Uterus (tissue), 4 donors: ENCODE results near the gene LLGL1. TPM values are rescaled to one million over a fixed set of nuclear protein-coding genes. Genes with fewer than 3 reads are reported as not detected.

Experiments
- DNase-seq, 2 donors: peaks; one replicate each; pipeline ENCODE4 v3.0.0-alpha.2; 2019 to 2020
- H3K27ac ChIP-seq, 2 donors: fragments of 200-600 bp; sonication (generic); 1 replicate in 1 of 2; 2 replicates in 1 of 2; pipeline ENCODE4 v1.5.1; 2016 to 2018
- H3K27me3 ChIP-seq, 2 donors: fragments of 200-600 bp; sonication (generic); one replicate each; pipeline ENCODE4 v1.5.1; 2018 to 2019; ENCODE audit warnings: control low read depth in 1 of 2
- H3K36me3 ChIP-seq, 2 donors: fragments of 200-600 bp; sonication (generic); one replicate each; pipeline ENCODE4 v1.5.1; 2019; ENCODE audit warnings: control low read depth in 1 of 2
- H3K4me1 ChIP-seq, 2 donors: fragments of 200-600 bp; sonication (generic); one replicate each; pipeline ENCODE4 v1.5.1; 2018 to 2019; ENCODE audit warnings: control low read depth in 1 of 2
- H3K4me3 ChIP-seq, 2 donors: fragments of 200-600 bp; sonication (generic); 1 replicate in 1 of 2; 2 replicates in 1 of 2; pipeline ENCODE4 v1.5.1; 2018 to 2019; ENCODE audit warnings: mild to moderate bottlenecking in 1 of 2
- H3K9me3 ChIP-seq, 2 donors: fragments of 200-600 bp; sonication (generic); one replicate each; pipeline ENCODE4 v1.5.1; 2019; ENCODE audit warnings: control low read depth in 1 of 2
- CTCF ChIP-seq, 4 experiments: fragments of 200-600 bp in 2 of 4; fragments of 450-650 bp in 2 of 4; sonication (generic) in 2 of 4; IDR thresholded peaks; one replicate each; pipeline ENCODE4 v1.5.1; 2016 to 2019; ENCODE audit warnings: antibody characterized with exemption in 4 of 4, mild to moderate bottlenecking in 2 of 4, moderate library complexity in 1 of 4
- POLR2A ChIP-seq, 2 donors: fragments of 450-650 bp; IDR thresholded peaks; one replicate each; pipeline ENCODE4 v1.6.1; 2016; ENCODE audit warnings: antibody characterized with exemption in 2 of 2, mild to moderate bottlenecking in 1 of 2, moderate library complexity in 1 of 2
- intact Hi-C: fragments of 100-400 bp; cut with DNase I; formaldehyde crosslinking; loops from one replicate; pipeline ENCODE4 v1.15.1; 2023; ENCODE audit warnings: low total_unique reads
- total RNA-seq, 4 donors: library from RNA; depleted of rRNA in 3 of 4; stranded (reverse); fragments of >200 nt in 3 of 4; gene quantifications; one replicate each; pipeline versions ENCODE4 v1.1.0 to v1.2.4, GENCODE V29; 2014 to 2023
- donor health status: DM: yes; HTN: yes; CAD: no.

Gene LLGL1
- total RNA-seq, 4 donors from 2014 or later, result 7.6 to 72.0 (median 23.1) TPM

DNA sequence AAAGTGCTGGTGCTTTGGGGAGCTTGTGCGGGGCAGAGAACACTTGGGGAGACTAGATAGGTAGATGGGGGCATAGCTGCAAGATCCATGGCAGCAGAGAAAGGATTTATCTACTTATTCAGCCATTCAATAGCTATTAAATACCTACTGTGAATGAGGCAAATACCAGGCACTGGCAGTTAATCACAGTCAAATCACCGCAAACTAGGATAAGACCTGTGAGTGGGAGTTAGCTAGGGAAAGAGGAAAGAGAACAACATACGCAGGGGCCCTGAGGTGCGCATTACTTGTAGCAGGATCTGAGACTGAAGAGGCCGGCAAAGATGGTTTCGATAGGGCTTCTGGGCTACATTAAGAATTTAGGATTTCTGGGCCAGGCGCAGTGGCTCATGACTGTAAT is 45.6 kb upstream of the LLGL1 start:
- H3K4me1 ChIP-seq, result peaks cover 6 to 7% of the 10 kb centered on the region in 2 donors
- no peaks in the 10 kb centered on the region for H3K9me3 ChIP-seq
- TF ChIP-seq CTCF (IDR thresholded peaks at IDR 0.05) (no peak), POLR2A (IDR thresholded peaks at IDR 0.05) (no peak)
- intact Hi-C loops, result no loop called here
- no peak overlapping the region for H3K4me3 ChIP-seq
- peak in 1 of 2 donors; percentile 40 for DNase-seq
- no peaks in the 10 kb centered on the region for H3K36me3 ChIP-seq
- H3K27me3 ChIP-seq, result no peaks in the 10 kb centered on the region
- peak overlapping the region; percentile 93 to 96 for H3K27ac ChIP-seq

DNA sequence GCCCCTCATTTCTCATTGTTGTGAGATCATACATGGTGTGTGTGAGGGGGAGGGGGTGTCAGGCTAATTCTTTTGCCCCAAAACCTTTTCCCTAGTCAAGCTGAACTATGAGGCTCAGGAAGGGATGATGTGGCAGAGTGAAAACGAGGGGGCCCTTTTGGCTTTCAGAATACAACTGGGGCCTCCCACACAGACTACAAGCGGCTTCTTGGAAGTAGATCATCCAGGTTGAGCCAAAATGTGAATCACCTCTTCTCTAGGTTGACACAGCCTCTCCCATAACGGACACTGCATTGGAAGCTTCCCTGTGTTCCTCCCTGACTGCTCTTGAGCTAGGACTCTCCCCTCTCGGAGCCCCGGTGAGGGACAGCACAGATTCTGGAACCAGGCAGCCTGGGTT is 44.1 kb upstream of the LLGL1 start:
- H3K27me3 ChIP-seq, result no peaks in the 10 kb centered on the region
- intact Hi-C loops, result no loop called here
- peaks cover 6 to 7% of the 10 kb centered on the region in 2 donors for H3K4me1 ChIP-seq
- TF ChIP-seq POLR2A (IDR thresholded peaks at IDR 0.05) (no peak), CTCF (IDR thresholded peaks at IDR 0.05) (no peak)
- DNase-seq, result peak; percentile 59 to 76
- H3K9me3 ChIP-seq, result no peaks in the 10 kb centered on the region
- H3K27ac ChIP-seq, result peak overlapping the region; percentile 93 to 96
- H3K36me3 ChIP-seq, result no peaks in the 10 kb centered on the region
- H3K4me3 ChIP-seq, result no peak overlapping the region

GRCh38 chr17:18182110-18182977 is 43.1 kb upstream of the LLGL1 start:
- intact Hi-C loops, result no loop called here
- Histone ChIP-seq H3K27me3 (no peaks in the 10 kb centered on the region), H3K9me3 (no peaks in the 10 kb centered on the region), H3K27ac (peak overlapping the region; percentile 93 to 96), H3K4me3 (peak overlapping the region; percentile 90 to 92), H3K4me1 (peaks cover 7 to 10% of the 10 kb centered on the region in 2 donors), H3K36me3 (no peaks in the 10 kb centered on the region)
- DNase-seq, result peak; percentile 49 to 57
- TF ChIP-seq POLR2A (IDR thresholded peaks at IDR 0.05) (no peak), CTCF (IDR thresholded peaks at IDR 0.05) (no peak)

DNA sequence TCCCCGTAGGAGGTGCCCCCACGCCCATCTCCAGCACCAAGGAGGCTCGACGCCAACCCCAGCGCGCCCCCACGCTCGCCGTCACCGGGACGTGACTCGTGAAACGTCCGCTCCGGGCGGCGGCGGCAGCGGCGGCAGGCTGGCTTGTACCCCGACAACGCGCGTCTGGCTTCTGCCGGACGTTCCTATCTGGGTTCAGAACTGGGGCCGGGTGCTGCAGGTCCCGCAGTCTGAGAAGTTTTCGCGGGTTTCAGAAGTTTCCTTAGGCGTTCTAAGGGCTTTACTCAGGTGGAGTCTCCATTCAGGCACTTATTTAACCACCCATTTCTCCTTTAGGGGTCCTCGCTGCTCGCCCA is 42.5 kb upstream of the LLGL1 start:
- intact Hi-C loops, result no loop called here
- peak overlapping the region; percentile 90 to 92 for H3K4me3 ChIP-seq
- peak overlapping the region; percentile 93 to 96 for H3K27ac ChIP-seq
- H3K27me3 ChIP-seq, result no peaks in the 10 kb centered on the region
- H3K9me3 ChIP-seq, result no peaks in the 10 kb centered on the region
- no peaks in the 10 kb centered on the region for H3K36me3 ChIP-seq
- DNase-seq, result peak; percentile 86 to 89
- TF ChIP-seq POLR2A (IDR thresholded peaks at IDR 0.05) (no peak), CTCF (IDR thresholded peaks at IDR 0.05) (no peak)
- H3K4me1 ChIP-seq, result peaks cover 7 to 16% of the 10 kb centered on the region in 2 donors

- H3K27me3 ChIP-seq, result no peaks in the 10 kb centered on the region
- peak within 1 kb of the TSS; percentile 93 to 96 for H3K27ac ChIP-seq
- H3K36me3 ChIP-seq, result no peaks in the 10 kb centered on the region
- peak; percentile 97 to 99 for DNase-seq
- intact Hi-C loops, result no loop called here
- H3K4me1 ChIP-seq, result peaks cover 7 to 20% of the 10 kb centered on the region in 2 donors
- H3K4me3 ChIP-seq, result peak within 1 kb of the TSS; percentile 90 to 92
- H3K9me3 ChIP-seq, result no peaks in the 10 kb centered on the region
- TF ChIP-seq CTCF (IDR thresholded peaks at IDR 0.05) (peak in 2 of 4 experiments; percentile 28 to 39), POLR2A (IDR thresholded peaks at IDR 0.05) (peak; percentile 91 to 99)
Observed at GRCh38 chr17:18183334-18184142, 41.9 kb upstream of the LLGL1 start, which contains the start of gene ALKBH5. ALKBH5 (plus strand) TSS chr17:18183828; CDS start chr17:18184244, 416 bp downstream.
